Measurements from ENCODE around the gene SLC35C1. TPM values are rescaled to one million over a fixed set of nuclear protein-coding genes. Genes with fewer than 3 reads are reported as not detected.

Gene SLC35C1
- total and polyA plus RNA-seq, 9 of the 15 experiments (the other 6 are each of a cell fraction or from before 2014, with no cell fraction given): 0.65 to 13.1 (median 2.4) TPM

DNA sequence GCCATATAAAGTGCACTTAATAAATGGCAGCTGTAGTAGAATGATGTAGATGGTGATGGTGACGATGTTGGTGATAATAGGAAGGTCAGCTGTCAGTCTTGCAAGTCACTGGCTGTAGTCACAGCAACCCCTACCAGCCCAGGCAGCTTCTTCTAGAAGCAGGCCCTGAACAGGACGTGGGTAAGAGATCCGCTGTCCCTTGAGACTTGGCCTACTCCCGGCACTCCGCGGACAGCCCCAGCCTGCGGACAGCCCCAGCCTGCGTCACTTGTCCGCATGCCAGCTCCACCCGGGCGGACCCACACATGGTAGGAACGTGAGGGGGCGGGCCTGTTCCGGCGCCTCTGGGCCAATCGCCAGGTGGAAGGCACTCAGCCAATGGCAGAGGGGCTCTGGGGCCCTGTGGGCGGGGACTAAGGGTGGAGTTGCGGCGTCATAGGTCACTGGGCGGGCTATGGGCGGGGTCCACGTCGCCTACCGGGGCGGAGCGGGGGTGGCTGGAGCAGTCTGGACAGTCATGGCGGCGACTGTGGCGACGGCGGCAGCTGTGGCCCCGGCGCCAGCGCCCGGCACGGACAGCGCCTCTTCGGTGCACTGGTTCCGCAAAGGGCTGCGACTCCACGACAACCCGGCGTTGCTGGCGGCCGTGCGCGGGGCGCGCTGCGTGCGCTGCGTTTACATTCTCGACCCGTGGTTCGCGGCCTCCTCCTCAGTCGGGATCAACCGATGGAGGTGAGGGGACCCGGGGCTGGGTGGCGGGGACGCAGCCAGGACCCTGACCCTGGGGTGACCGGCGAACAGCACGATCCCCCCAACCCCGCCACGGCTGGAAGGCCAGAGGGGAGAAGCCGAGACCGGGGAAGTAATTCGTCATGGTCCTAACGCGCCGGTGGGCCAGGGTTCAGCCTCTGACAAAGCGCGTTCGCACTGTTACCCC is 42.3 kb downstream of the SLC35C1 start, which contains the start of gene CRY2 (continued):
- TF ChIP-seq, protein P1, sequence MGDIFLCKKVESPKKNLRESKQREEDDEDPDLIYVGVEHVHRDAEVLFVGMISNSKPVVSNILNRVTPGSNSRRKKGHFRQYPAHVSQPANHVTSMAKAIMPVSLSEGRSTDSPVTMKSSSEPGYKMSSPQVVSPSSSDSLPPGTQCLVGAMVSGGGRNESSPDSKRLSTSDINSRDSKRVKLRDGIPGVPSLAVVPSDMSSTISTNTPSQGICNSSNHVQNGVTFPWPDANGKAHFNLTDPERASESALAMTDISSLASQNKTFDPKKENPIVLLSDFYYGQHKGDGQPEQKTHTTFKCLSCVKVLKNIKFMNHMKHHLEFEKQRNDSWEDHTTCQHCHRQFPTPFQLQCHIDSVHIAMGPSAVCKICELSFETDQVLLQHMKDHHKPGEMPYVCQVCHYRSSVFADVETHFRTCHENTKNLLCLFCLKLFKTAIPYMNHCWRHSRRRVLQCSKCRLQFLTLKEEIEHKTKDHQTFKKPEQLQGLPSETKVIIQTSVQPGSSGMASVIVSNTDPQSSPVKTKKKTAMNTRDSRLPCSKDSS (IDR thresholded peaks at IDR 0.05; ENCODE audit: low read depth, partially characterized antibody): no peak
- TF ChIP-seq ILF3 (IDR thresholded peaks at IDR 0.05; ENCODE audit: borderline replicate concordance): no peak; the same call in 1 of the 2 replicates
- TF ChIP-seq NCOR1 (IDR thresholded peaks at IDR 0.05): no peak
- TF ChIP-seq HMBOX1 (IDR thresholded peaks at IDR 0.05): no peak
- peak; percentile 41; the same call in 1 of the 2 replicates for TF ChIP-seq JUND (IDR thresholded peaks at IDR 0.05; ENCODE audit: borderline replicate concordance, low read depth, low read length)
- TF ChIP-seq JUND (tag; IDR thresholded peaks at IDR 0.05; ENCODE audit: borderline replicate concordance, low read depth, low read length): no peak; the same call in 2 of the 3 replicates
- TF ChIP-seq HMG20B (CRISPR knock-in tag; IDR thresholded peaks at IDR 0.05): peak; percentile 27; the same call in 1 of the 2 replicates
- TF ChIP-seq TCF3 (CRISPR knock-in tag; IDR thresholded peaks at IDR 0.05): 0 out of 2 replicates have a peak, but pooled peaks have one; percentile 5
- peak; percentile 77 for TF ChIP-seq U2AF1 (optimal IDR thresholded peaks at IDR 0.05; ENCODE audit: low read depth, low read length)
- TF ChIP-seq, protein P2, sequence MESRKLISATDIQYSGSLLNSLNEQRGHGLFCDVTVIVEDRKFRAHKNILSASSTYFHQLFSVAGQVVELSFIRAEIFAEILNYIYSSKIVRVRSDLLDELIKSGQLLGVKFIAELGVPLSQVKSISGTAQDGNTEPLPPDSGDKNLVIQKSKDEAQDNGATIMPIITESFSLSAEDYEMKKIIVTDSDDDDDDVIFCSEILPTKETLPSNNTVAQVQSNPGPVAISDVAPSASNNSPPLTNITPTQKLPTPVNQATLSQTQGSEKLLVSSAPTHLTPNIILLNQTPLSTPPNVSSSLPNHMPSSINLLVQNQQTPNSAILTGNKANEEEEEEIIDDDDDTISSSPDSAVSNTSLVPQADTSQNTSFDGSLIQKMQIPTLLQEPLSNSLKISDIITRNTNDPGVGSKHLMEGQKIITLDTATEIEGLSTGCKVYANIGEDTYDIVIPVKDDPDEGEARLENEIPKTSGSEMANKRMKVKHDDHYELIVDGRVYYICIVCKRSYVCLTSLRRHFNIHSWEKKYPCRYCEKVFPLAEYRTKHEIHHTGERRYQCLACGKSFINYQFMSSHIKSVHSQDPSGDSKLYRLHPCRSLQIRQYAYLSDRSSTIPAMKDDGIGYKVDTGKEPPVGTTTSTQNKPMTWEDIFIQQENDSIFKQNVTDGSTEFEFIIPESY (CRISPR knock-in tag; IDR thresholded peaks at IDR 0.05): peak; percentile 86
- peak; percentile 78 for TF ChIP-seq POLR2AphosphoS5 (IDR thresholded peaks at IDR 0.05; ENCODE audit: control insufficient read depth, insufficient read depth, low read depth, low read length)
- TF ChIP-seq THAP12 (CRISPR knock-in tag; IDR thresholded peaks at IDR 0.05): peak; percentile 93
- no peak for TF ChIP-seq ARHGAP35 (IDR thresholded peaks at IDR 0.05; ENCODE audit: partially characterized antibody)
- peak; percentile 22; the same call in 1 of the 2 replicates for TF ChIP-seq KLF1 (tag; IDR thresholded peaks at IDR 0.05)
- TF ChIP-seq L3MBTL2 (IDR thresholded peaks at IDR 0.05): peak; percentile 86
- no peak for TF ChIP-seq ETS2 (tag; IDR thresholded peaks at IDR 0.05; ENCODE audit: borderline replicate concordance, poor library complexity, severe bottlenecking)
- TF ChIP-seq NFYB (IDR thresholded peaks at IDR 0.05; ENCODE audit: extremely low read depth, insufficient read length): peak; percentile 22
- no peak for TF ChIP-seq ZNF77 (CRISPR knock-in tag; IDR thresholded peaks at IDR 0.05)

All from K562 (cell line).